Measurements from ENCODE around the gene AXIN1. TPM values are rescaled to one million over a fixed set of nuclear protein-coding genes. Genes with fewer than 3 reads are reported as not detected.

The AXIN1 gene
- total RNA-seq, 1 experiment from 2014 or later = 53.3 TPM

GRCh38 chr16:265002-265529 lies 87.5 kb downstream of the AXIN1 start:
- intact Hi-C loops (cut with micrococcal nuclease; ENCODE audit: unreplicated experiment) = no loop called here
- no peak for ATAC-seq
- Histone ChIP-seq H3K27me3 (ENCODE audit: control insufficient read depth, insufficient read depth, low read length) (no peaks in the 10 kb centered on the region), H3K9me3 (ENCODE audit: control insufficient read depth, insufficient read depth, low read depth, low read length) (no peaks in the 10 kb centered on the region), H3K4me1 (ENCODE audit: control insufficient read depth, insufficient read depth, low read length) (no peaks in the 10 kb centered on the region; the same call in 1 of the 2 replicates), H3K36me3 (ENCODE audit: control insufficient read depth, insufficient read depth, low read length) (no peaks in the 10 kb centered on the region), H3K4me3 (ENCODE audit: low read depth in 2 of 2, low read length in 2 of 2) (no peak overlapping the region), H3K27ac (ENCODE audit: low read length) (no peak overlapping the region)
- POLR2A ChIA-PET = no interaction called here
- no peak for DNase-seq (ENCODE audit: low read depth, low spot score)
- TF ChIP-seq REST (IDR thresholded peaks at IDR 0.05; ENCODE audit: insufficient read depth in 1 of 2, low read depth in 2 of 2, low read length in 1 of 2) (no peak), TCF7L2 (IDR thresholded peaks at IDR 0.05; ENCODE audit: low read depth, low read length) (no peak), CTCF (IDR thresholded peaks at IDR 0.05) (no peak), SIN3A (IDR thresholded peaks at IDR 0.05; ENCODE audit: borderline replicate concordance, insufficient read depth, low read depth, low read length) (no peak), POLR2AphosphoS5 (IDR thresholded peaks at IDR 0.05; ENCODE audit: low read depth, low read length) (no peak)
- BruUV-seq (replicated peaks) = no TSS peak
- CTCF ChIA-PET = no interaction called here
- in situ Hi-C loops (cut with HindIII; ENCODE audit: low pct_unique_long_range_greater_than_20kb, low sequenced_read_pairs) = no loop called here

GRCh38 chr16:264440-264951 lies 88.0 kb downstream of the AXIN1 start:
- ATAC-seq (no peak), DNase-seq (ENCODE audit: low read depth, low spot score) (no peak)
- Histone ChIP-seq H3K27me3 (ENCODE audit: control insufficient read depth, insufficient read depth, low read length) (no peaks in the 10 kb centered on the region), H3K4me3 (ENCODE audit: low read depth in 2 of 2, low read length in 2 of 2) (no peak overlapping the region), H3K4me1 (ENCODE audit: control insufficient read depth, insufficient read depth, low read length) (no peaks in the 10 kb centered on the region; the same call in 1 of the 2 replicates), H3K9me3 (ENCODE audit: control insufficient read depth, insufficient read depth, low read depth, low read length) (no peaks in the 10 kb centered on the region), H3K27ac (ENCODE audit: low read length) (no peak overlapping the region), H3K36me3 (ENCODE audit: control insufficient read depth, insufficient read depth, low read length) (no peaks in the 10 kb centered on the region)
- intact Hi-C loops (cut with micrococcal nuclease; ENCODE audit: unreplicated experiment) = no loop called here
- TF ChIP-seq REST (IDR thresholded peaks at IDR 0.05; ENCODE audit: insufficient read depth in 1 of 2, low read depth in 2 of 2, low read length in 1 of 2) = no peak
- POLR2A ChIA-PET = no interaction called here
- in situ Hi-C loops (cut with HindIII; ENCODE audit: low pct_unique_long_range_greater_than_20kb, low sequenced_read_pairs) = no loop called here
- no TSS peak for BruUV-seq (replicated peaks)
- CTCF ChIA-PET = no interaction called here
